HL-60 (cell line): ENCODE measurements around the gene BTNL3.

Experiments used
- DNase-seq, 2 experiments: peaks; one replicate each; pipeline ENCODE4 v3.0.0-alpha.2; 2010 to 2020; ENCODE audit warnings: low read depth in 1 of 2, low spot score in 1 of 2
- H3K27ac ChIP-seq: fragments of 250-450 bp; sonication (Bioruptor Pico); replicated peaks from 2 replicates; pipeline ENCODE4 v1.5.1; 2020; ENCODE audit warnings: mild to moderate bottlenecking, moderate library complexity
- H3K27me3 ChIP-seq: fragments of 250-450 bp; sonication (Bioruptor Pico); 2 replicates; pipeline ENCODE4 v1.5.1; 2021; ENCODE audit warnings: mild to moderate bottlenecking, moderate library complexity; ENCODE audit not compliant: insufficient read depth, poor library complexity, severe bottlenecking
- H3K4me3 ChIP-seq: replicated peaks from 2 replicates; pipeline ENCODE4 v1.5.1; 2011; ENCODE audit warnings: mild to moderate bottlenecking, control low read depth, low read length; ENCODE audit not compliant: insufficient read depth
- CTCF ChIP-seq: IDR thresholded peaks from one replicate; pipeline ENCODE4 v1.5.1; 2011; ENCODE audit warnings: low read length, control low read depth, inconsistent platforms; ENCODE audit not compliant: insufficient read depth
- GABPA ChIP-seq: IDR thresholded peaks from 2 replicates; pipeline ENCODE4 v1.6.1; 2012; ENCODE audit warnings: low read depth
- POLR2AphosphoS5 ChIP-seq: IDR thresholded peaks from 2 replicates; pipeline ENCODE4 v1.6.1; 2012; ENCODE audit warnings: low read depth
- REST ChIP-seq: IDR thresholded peaks from 2 replicates; pipeline ENCODE4 v1.6.1; 2012; ENCODE audit warnings: low read depth; ENCODE audit not compliant: insufficient replicate concordance
- SPI1 ChIP-seq: IDR thresholded peaks from 2 replicates; pipeline ENCODE4 v1.6.1; 2012; ENCODE audit warnings: low read depth, mild to moderate bottlenecking, borderline replicate concordance

The BTNL3 gene

GRCh38 chr5:181042722-181043121 lies 54.1 kb downstream of the BTNL3 start:
- no peak overlapping the region for H3K4me3 ChIP-seq
- H3K27me3 ChIP-seq: peaks cover 4% of the 10 kb centered on the region
- no peak for TF ChIP-seq GABPA
- TF ChIP-seq CTCF: no peak
- TF ChIP-seq REST: no peak
- no peak for TF ChIP-seq SPI1
- no peak for TF ChIP-seq POLR2AphosphoS5
- no peak for DNase-seq
- H3K27ac ChIP-seq: no peak overlapping the region

DNA sequence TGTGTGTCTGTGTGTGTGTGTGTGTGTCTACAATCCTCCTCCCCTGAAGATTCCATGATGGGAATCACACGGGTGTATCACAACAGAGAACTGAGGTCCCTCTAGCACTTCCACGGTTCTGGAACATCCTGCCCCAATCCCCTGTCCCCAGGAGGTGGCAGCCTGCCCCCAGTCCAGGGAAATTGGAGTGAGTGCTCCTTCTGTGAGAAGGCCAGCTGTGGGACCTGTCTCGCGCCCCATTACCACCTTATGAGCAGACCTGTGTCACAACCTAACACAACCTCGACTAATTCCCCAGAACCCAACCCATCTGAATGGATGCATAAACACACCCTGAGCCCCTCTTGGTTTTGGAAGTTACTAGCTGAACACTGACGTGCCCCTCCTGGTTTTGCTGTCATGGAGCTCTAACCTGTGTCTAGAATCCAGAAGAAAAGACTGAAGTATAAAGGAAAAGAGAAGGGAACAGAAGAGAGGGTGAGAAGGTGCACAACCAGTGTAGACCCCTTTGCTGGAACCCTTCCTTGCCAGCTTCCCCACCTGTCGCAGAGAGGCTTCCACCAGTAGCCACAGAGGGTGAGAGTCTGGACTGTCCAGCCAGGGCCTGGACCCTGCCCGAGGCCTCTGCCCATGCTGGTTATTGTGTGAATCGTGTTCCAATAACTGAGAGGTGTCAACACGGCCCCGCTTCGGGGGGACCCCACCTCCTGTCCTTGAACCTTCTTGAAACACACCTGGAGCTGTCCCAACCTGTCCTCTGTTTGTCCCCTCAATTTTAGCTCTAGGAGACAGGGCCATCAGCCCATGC lies 54.8 kb downstream of the BTNL3 start:
- Histone ChIP-seq H3K27me3 (peaks cover 4% of the 10 kb centered on the region), H3K27ac (no peak overlapping the region), H3K4me3 (no peak overlapping the region)
- no peak for DNase-seq
- TF ChIP-seq REST: no peak
- TF ChIP-seq POLR2AphosphoS5: no peak
- no peak for TF ChIP-seq GABPA
- no peak for TF ChIP-seq SPI1
- no peak for TF ChIP-seq CTCF

DNA sequence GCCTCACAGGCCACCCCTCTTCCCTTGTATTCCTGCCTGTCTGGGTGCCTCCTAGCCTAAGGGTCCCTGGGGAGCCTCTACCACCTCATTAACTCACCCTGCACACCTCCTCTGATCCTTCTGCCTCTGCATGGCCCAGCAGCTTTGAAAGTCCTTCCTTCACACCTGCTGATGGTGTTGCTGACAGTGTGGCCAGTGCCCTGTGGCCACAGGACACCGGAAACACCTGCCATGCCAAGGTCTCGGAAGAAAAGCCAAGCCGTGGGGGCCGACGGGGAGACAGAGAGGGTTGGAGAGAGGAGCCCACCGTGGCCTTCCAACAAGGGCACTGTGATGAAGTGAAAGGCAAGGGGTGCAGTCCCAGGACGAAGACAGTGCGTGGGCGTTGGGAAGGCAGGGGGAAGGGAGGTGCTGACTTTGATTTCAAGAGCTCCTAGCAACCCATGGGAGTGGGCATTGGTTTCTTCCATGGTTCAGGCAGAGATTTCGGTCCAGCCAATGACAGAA lies 55.5 kb downstream of the BTNL3 start:
- H3K27me3 ChIP-seq: peaks cover 4% of the 10 kb centered on the region
- no peak overlapping the region for H3K4me3 ChIP-seq
- H3K27ac ChIP-seq: no peak overlapping the region
- TF ChIP-seq SPI1 (no peak), REST (no peak), CTCF (no peak), GABPA (no peak)
- no peak for DNase-seq
